Measurements from ENCODE around the gene PTPRN.

Gene PTPRN

DNA sequence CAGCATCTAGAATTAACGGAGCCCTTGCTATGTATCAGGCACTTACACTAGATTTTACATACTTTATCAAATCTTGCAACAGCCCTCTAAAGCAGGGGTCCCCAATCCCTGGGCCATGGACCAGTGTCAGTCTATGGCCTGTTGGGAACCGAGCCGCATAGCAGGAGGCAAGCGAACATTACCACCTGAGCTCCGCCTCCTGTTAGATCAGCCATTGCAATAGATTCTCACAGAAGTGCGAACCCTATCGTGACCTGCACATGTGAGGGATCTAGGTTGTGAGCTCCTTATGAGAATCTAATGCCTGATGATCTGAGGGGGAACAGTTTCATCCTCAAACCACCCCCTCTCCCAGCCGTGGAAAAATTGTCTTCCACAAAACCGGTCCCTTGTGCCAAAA lies 16.6 kb downstream of the PTPRN start:
- Histone ChIP-seq H2AFZ (ENCODE audit: low read length) (no peak overlapping the region), H3K36me3 (ENCODE audit: insufficient read depth, low read length) (no peaks in the 10 kb centered on the region), H3K27me3 (ENCODE audit: insufficient read depth, low read length, poor library complexity, severe bottlenecking) (no peaks in the 10 kb centered on the region), H3K4me2 (ENCODE audit: low read depth, low read length, poor library complexity, severe bottlenecking) (no peak overlapping the region), H3K79me2 (ENCODE audit: insufficient read depth, low read length) (no peaks in the 10 kb centered on the region), H3K9me2 (replicated peaks; ENCODE audit: low read depth, low read length) (no peaks in the 10 kb centered on the region), H3K4me3 (ENCODE audit: low read length, poor library complexity, severe bottlenecking) (no peak overlapping the region), H3F3A (ENCODE audit: low read depth) (no peaks in the 10 kb centered on the region), H3K9ac (ENCODE audit: low read depth, low read length, poor library complexity, severe bottlenecking) (no peak overlapping the region), H4K20me1 (ENCODE audit: insufficient read depth, low read length, poor library complexity, severe bottlenecking) (no peaks in the 10 kb centered on the region), H3K4me1 (ENCODE audit: insufficient read depth, low read length, poor library complexity, severe bottlenecking) (peaks cover 17% of the 10 kb centered on the region), H3K9me3 (ENCODE audit: insufficient read depth, low read depth, low read length) (no peaks in the 10 kb centered on the region)
- TF ChIP-seq EZH2phosphoT487 (IDR thresholded peaks at IDR 0.05; ENCODE audit: borderline replicate concordance) (no peak), CTCF (conservative IDR thresholded peaks at IDR 0.05; ENCODE audit: low read length) (no peak)

- Histone ChIP-seq H3K79me2 (ENCODE audit: insufficient read depth, low read length) (no peaks in the 10 kb centered on the region), H3F3A (ENCODE audit: low read depth) (no peaks in the 10 kb centered on the region), H3K9me3 (ENCODE audit: insufficient read depth, low read depth, low read length) (no peaks in the 10 kb centered on the region), H3K27me3 (ENCODE audit: insufficient read depth, low read length, poor library complexity, severe bottlenecking) (no peaks in the 10 kb centered on the region), H4K20me1 (ENCODE audit: insufficient read depth, low read length, poor library complexity, severe bottlenecking) (no peaks in the 10 kb centered on the region), H3K9me2 (replicated peaks; ENCODE audit: low read depth, low read length) (no peaks in the 10 kb centered on the region), H3K4me2 (ENCODE audit: low read depth, low read length, poor library complexity, severe bottlenecking) (no peak overlapping the region), H3K4me1 (ENCODE audit: insufficient read depth, low read length, poor library complexity, severe bottlenecking) (peaks cover 17% of the 10 kb centered on the region), H3K36me3 (ENCODE audit: insufficient read depth, low read length) (no peaks in the 10 kb centered on the region), H3K4me3 (ENCODE audit: low read length, poor library complexity, severe bottlenecking) (no peak overlapping the region), H2AFZ (ENCODE audit: low read length) (no peak overlapping the region), H3K9ac (ENCODE audit: low read depth, low read length, poor library complexity, severe bottlenecking) (no peak overlapping the region)
- no peak for TF ChIP-seq CTCF (conservative IDR thresholded peaks at IDR 0.05; ENCODE audit: low read length)
- TF ChIP-seq EZH2phosphoT487 (IDR thresholded peaks at IDR 0.05; ENCODE audit: borderline replicate concordance) = no peak
Measured at GRCh38 chr2:219291910-219292490, 17.2 kb downstream of the PTPRN start.

GRCh38 chr2:219291394-219291793 lies 17.8 kb downstream of the PTPRN start:
- Histone ChIP-seq H2AFZ (ENCODE audit: low read length) (no peak overlapping the region), H3K4me2 (ENCODE audit: low read depth, low read length, poor library complexity, severe bottlenecking) (no peak overlapping the region), H4K20me1 (ENCODE audit: insufficient read depth, low read length, poor library complexity, severe bottlenecking) (no peaks in the 10 kb centered on the region), H3K79me2 (ENCODE audit: insufficient read depth, low read length) (no peaks in the 10 kb centered on the region), H3K36me3 (ENCODE audit: insufficient read depth, low read length) (no peaks in the 10 kb centered on the region), H3K4me1 (ENCODE audit: insufficient read depth, low read length, poor library complexity, severe bottlenecking) (peaks cover 17% of the 10 kb centered on the region), H3K9ac (ENCODE audit: low read depth, low read length, poor library complexity, severe bottlenecking) (no peak overlapping the region), H3K27me3 (ENCODE audit: insufficient read depth, low read length, poor library complexity, severe bottlenecking) (no peaks in the 10 kb centered on the region), H3F3A (ENCODE audit: low read depth) (no peaks in the 10 kb centered on the region), H3K9me2 (replicated peaks; ENCODE audit: low read depth, low read length) (no peaks in the 10 kb centered on the region), H3K4me3 (ENCODE audit: low read length, poor library complexity, severe bottlenecking) (no peak overlapping the region), H3K9me3 (ENCODE audit: insufficient read depth, low read depth, low read length) (no peaks in the 10 kb centered on the region)
- no peak for TF ChIP-seq CTCF (conservative IDR thresholded peaks at IDR 0.05; ENCODE audit: low read length)
- no peak for TF ChIP-seq EZH2phosphoT487 (IDR thresholded peaks at IDR 0.05; ENCODE audit: borderline replicate concordance)
